ENCODE data around the gene ABHD17C. TPM values are rescaled to one million over a fixed set of nuclear protein-coding genes. Genes with fewer than 3 reads are reported as not detected.

The ABHD17C gene
- polyA plus RNA-seq, 2 of the 4 experiments (the other 2 are of a cell fraction): 14.0 to 23.7 TPM

- POLR2A ChIA-PET: interaction anchor here (0.8 to 1.2 kb wide), 2 partner anchors 10 to 11 kb away, joined by 3 read pairs; partner anchors contain the start of gene ABHD17C
- Histone ChIP-seq H3K27ac (no peak overlapping the region), H3K4me3 (no peak overlapping the region), H3K4me1 (no peaks in the 10 kb centered on the region), H3K9me3 (no peaks in the 10 kb centered on the region), H3K4me2 (no peak overlapping the region)
- ATAC-seq: no peak
- FAIRE-seq: no peak
- WGBS (ENCODE audit: missing lambda C conversion rate): 94% methylated on average over 8 of the region's 8 CpGs
- TF ChIP-seq RNF2 (IDR thresholded peaks at IDR 0.05; ENCODE audit: borderline replicate concordance, low read depth) (no peak), SREBF2 (IDR thresholded peaks at IDR 0.05) (no peak), CHD2 (IDR thresholded peaks at IDR 0.05; ENCODE audit: low read length, partially characterized antibody) (no peak), NFE2L2 (conservative IDR thresholded peaks at IDR 0.05; ENCODE audit: low read length) (no peak), MAZ (IDR thresholded peaks at IDR 0.05; ENCODE audit: borderline replicate concordance, low read depth, low read length) (no peak), HOXA7 (CRISPR knock-in tag; IDR thresholded peaks at IDR 0.05) (no peak)
- DNase-seq (ENCODE audit: low read depth in 1 of 2, low spot score in 1 of 2): no peak
- CTCF ChIA-PET: interaction anchor here (1.2 to 4.2 kb wide), 7 partner anchors 10 to 264 kb away, joined by 3 to 25 read pairs (median 6); partner anchors contain the start of genes ABHD17C and CEMIP
Measured at GRCh38 chr15:80706161-80706560, 11.1 kb downstream of the ABHD17C start.

- no peak overlapping the region for H3K4me2 ChIP-seq
- H3K4me1 ChIP-seq: no peaks in the 10 kb centered on the region
- H3K27ac ChIP-seq: no peak overlapping the region
- ChIA-PET POLR2A (no interaction called here), CTCF (interaction anchor here (0.8 to 2.4 kb wide), 3 partner anchors 11 to 261 kb away, joined by 4 to 7 read pairs (median 5); no protein-coding TSS in a partner anchor)
- no peaks in the 10 kb centered on the region for H3K9me3 ChIP-seq
- DNase-seq (ENCODE audit: low read depth in 1 of 2, low spot score in 1 of 2) (no peak), ATAC-seq (no peak), FAIRE-seq (no peak)
- WGBS (ENCODE audit: missing lambda C conversion rate): 91% methylated on average over 6 of the region's 6 CpGs
- TF ChIP-seq MAX (IDR thresholded peaks at IDR 0.05): no peak
- no peak for TF ChIP-seq HES2 (IDR thresholded peaks at IDR 0.05)
- no peak for TF ChIP-seq CBX2 (IDR thresholded peaks at IDR 0.05; ENCODE audit: borderline replicate concordance, low read depth)
- no peak for TF ChIP-seq RCOR1 (IDR thresholded peaks at IDR 0.05; ENCODE audit: low read depth, low read length)
- no peak for TF ChIP-seq PBX3 (IDR thresholded peaks at IDR 0.05)
- no peak overlapping the region for H3K4me3 ChIP-seq
Measured at GRCh38 chr15:80709542-80709941, 14.4 kb downstream of the ABHD17C start.

GRCh38 chr15:80710635-80711554 lies 15.8 kb downstream of the ABHD17C start:
- 90% methylated on average over 9 of the region's 9 CpGs for WGBS (ENCODE audit: missing lambda C conversion rate)
- H3K27ac ChIP-seq: no peak overlapping the region
- H3K4me3 ChIP-seq: no peak overlapping the region
- ChIA-PET POLR2A (interaction anchor here (1.9 kb wide), 1 partner anchor 15 kb away, joined by 5 read pairs; no protein-coding TSS in a partner anchor), CTCF (interaction anchor here (0.6 to 2.2 kb wide), 5 partner anchors 66 to 259 kb away, joined by 3 to 5 read pairs (median 4); no protein-coding TSS in a partner anchor)
- no peaks in the 10 kb centered on the region for H3K4me1 ChIP-seq
- DNase-seq (ENCODE audit: low read depth in 1 of 2, low spot score in 1 of 2): no peak
- peak in 1 of 2 experiments; percentile 38; a peak in 1 of 6 replicates for ATAC-seq
- no peak overlapping the region for H3K4me2 ChIP-seq
- TF ChIP-seq MYC (IDR thresholded peaks at IDR 0.05; ENCODE audit: borderline replicate concordance, low read length): no peak
- no peak for TF ChIP-seq CHD2 (IDR thresholded peaks at IDR 0.05; ENCODE audit: low read length, partially characterized antibody)
- no peak for TF ChIP-seq NR3C1 (IDR thresholded peaks at IDR 0.05)
- no peak for TF ChIP-seq E2F6 (IDR thresholded peaks at IDR 0.05; ENCODE audit: borderline replicate concordance, low read depth)
- no peak for TF ChIP-seq HES2 (IDR thresholded peaks at IDR 0.05)
- TF ChIP-seq ATOH8 (CRISPR knock-in tag; IDR thresholded peaks at IDR 0.05; ENCODE audit: low read depth): no peak
- TF ChIP-seq USF2 (IDR thresholded peaks at IDR 0.05): no peak
- no peak for TF ChIP-seq CTCF (IDR thresholded peaks at IDR 0.05)
- no peak for TF ChIP-seq HEYL (CRISPR knock-in tag; IDR thresholded peaks at IDR 0.05)
- FAIRE-seq: no peak
- no peaks in the 10 kb centered on the region for H3K9me3 ChIP-seq

Measured in A549 (cell line).